Keratinocyte (primary cell): ENCODE results near the gene DSTN.

Experiments
- EZH2 ChIP-seq: IDR thresholded peaks from one replicate; pipeline ENCODE4 v1.6.1; 2012; ENCODE audit warnings: inconsistent platforms, mild to moderate bottlenecking, low read length, moderate library complexity
- TF ChIP-seq, protein P1 (sequence below), 3 experiments: IDR thresholded peaks in 1 of 3; conservative IDR thresholded peaks in 1 of 3; optimal IDR thresholded peaks in 1 of 3; 2 replicates in 2 of 3; 3 replicates in 1 of 3; pipeline versions ENCODE3 to v1.5.1; 2011; ENCODE audit warnings: low read length in 3 of 3, mild to moderate bottlenecking in 3 of 3, moderate library complexity in 2 of 3, control low read depth in 1 of 3, inconsistent platforms in 1 of 3; ENCODE audit not compliant: insufficient read depth in 2 of 3; ENCODE audit errors: extremely low read depth in 1 of 3

DNA sequence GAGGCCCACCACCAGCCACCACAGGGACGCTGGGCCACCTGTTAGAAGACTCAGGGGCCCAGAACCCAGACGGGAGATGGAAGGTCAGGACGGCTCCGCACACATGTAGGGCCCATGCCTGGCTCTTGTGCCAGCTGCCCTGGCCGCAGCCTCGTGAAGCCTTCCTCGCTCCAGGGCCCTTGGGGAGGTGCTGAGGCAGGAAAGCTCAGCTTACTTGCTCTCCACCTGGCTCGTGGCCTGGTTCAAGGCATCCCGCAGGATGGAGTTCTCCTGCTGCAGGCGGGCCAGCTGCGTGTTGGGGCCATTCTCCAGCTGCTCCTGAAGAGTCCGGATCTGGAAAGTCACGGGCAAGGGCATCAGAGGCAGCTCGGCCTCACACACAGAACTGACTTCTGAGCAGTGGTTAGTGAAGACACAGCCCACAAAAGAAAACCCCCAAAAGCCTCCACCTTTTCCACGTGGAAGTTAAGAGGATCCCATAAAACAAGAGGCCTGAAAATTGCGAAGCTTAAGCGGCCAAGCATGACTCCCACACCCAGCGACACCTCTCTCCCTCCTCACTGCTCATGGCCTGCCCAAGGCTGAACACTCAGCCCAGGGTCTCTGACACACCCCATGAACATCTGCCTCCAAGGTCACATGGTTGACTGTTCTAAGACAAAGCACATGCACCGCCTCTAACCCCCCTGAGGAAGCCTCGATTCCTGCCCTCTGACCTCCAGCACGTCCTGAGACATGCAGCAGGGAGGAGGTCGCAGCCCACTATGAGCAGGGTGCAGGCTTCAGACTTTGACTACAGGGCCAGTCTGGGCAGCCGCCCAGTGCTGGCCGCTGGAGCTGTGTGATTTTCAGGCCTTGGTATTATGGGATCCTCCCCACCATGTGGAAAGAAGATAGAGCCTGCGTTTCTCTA is 65.7 kb downstream of the DSTN start:
- TF ChIP-seq, protein P1, sequence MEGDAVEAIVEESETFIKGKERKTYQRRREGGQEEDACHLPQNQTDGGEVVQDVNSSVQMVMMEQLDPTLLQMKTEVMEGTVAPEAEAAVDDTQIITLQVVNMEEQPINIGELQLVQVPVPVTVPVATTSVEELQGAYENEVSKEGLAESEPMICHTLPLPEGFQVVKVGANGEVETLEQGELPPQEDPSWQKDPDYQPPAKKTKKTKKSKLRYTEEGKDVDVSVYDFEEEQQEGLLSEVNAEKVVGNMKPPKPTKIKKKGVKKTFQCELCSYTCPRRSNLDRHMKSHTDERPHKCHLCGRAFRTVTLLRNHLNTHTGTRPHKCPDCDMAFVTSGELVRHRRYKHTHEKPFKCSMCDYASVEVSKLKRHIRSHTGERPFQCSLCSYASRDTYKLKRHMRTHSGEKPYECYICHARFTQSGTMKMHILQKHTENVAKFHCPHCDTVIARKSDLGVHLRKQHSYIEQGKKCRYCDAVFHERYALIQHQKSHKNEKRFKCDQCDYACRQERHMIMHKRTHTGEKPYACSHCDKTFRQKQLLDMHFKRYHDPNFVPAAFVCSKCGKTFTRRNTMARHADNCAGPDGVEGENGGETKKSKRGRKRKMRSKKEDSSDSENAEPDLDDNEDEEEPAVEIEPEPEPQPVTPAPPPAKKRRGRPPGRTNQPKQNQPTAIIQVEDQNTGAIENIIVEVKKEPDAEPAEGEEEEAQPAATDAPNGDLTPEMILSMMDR (optimal IDR thresholded peaks at IDR 0.05 in 1 of 3, IDR thresholded peaks at IDR 0.05 in 1 of 3, conservative IDR thresholded peaks at IDR 0.05 in 1 of 3; ENCODE audit: extremely low read depth in 1 of 3, insufficient read depth in 2 of 3, low read length in 3 of 3), result no peak
- no peak for TF ChIP-seq EZH2
